MM.1S (cell line): ENCODE results near the gene ARL15.

Experiments used
- CTCF ChIP-seq: fragments of 300-600 bp; sonication (generic); IDR thresholded peaks from 2 replicates; pipeline ENCODE4 v1.5.1; 2016; ENCODE audit warnings: antibody characterized with exemption, low read length, mixed read lengths
- EZH2 ChIP-seq: fragments of 300-600 bp; sonication (generic); optimal IDR thresholded peaks from 2 replicates; pipeline ENCODE3; 2017; ENCODE audit warnings: low read depth, mild to moderate bottlenecking, antibody characterized with exemption, low read length, mixed read lengths

GRCh38 chr5:53877243-53877642, 433.1 kb downstream of the ARL15 start:
- TF ChIP-seq CTCF (no peak), EZH2 (no peak)
